Loucy (cell line): ENCODE measurements around the gene SSBP3.

Source experiments
- H2AFZ ChIP-seq: fragments of 200-600 bp; sonication (generic); 2 replicates; pipeline ENCODE4 v1.6.0; 2016; ENCODE audit warnings: antibody characterized with exemption, mild to moderate bottlenecking, low read length, moderate library complexity
- H3F3A ChIP-seq: fragments of 200-600 bp; 2 replicates; pipeline ENCODE4 v1.6.0; 2016; ENCODE audit warnings: antibody characterized with exemption, low read depth, mild to moderate bottlenecking
- H3K27me3 ChIP-seq: fragments of 200-600 bp; sonication (generic); 2 replicates; pipeline ENCODE4 v1.6.1; 2014; ENCODE audit warnings: low read length, mild to moderate bottlenecking; ENCODE audit not compliant: insufficient read depth, poor library complexity, severe bottlenecking
- H3K36me3 ChIP-seq: fragments of 200-600 bp; sonication (generic); 2 replicates; pipeline ENCODE4 v1.6.1; 2016; ENCODE audit warnings: low read length; ENCODE audit not compliant: insufficient read depth
- H3K4me1 ChIP-seq: fragments of 200-600 bp; sonication (generic); 2 replicates; pipeline ENCODE4 v1.5.1; 2014; ENCODE audit warnings: low read length, mild to moderate bottlenecking; ENCODE audit not compliant: insufficient read depth, poor library complexity, severe bottlenecking
- H3K4me2 ChIP-seq: fragments of 200-600 bp; sonication (generic); 2 replicates; pipeline ENCODE4 v1.6.0; 2014; ENCODE audit warnings: antibody characterized with exemption, low read length, low read depth, mild to moderate bottlenecking; ENCODE audit not compliant: poor library complexity, severe bottlenecking
- H3K4me3 ChIP-seq: fragments of 200-600 bp; sonication (generic); 2 replicates; pipeline ENCODE4 v1.5.1; 2014; ENCODE audit warnings: low read length, mild to moderate bottlenecking, mixed read lengths; ENCODE audit not compliant: poor library complexity, severe bottlenecking
- H3K79me2 ChIP-seq: fragments of 200-600 bp; sonication (generic); 2 replicates; pipeline ENCODE4 v1.6.1; 2014; ENCODE audit warnings: low read length; ENCODE audit not compliant: insufficient read depth
- H3K9ac ChIP-seq: fragments of 200-600 bp; sonication (generic); 2 replicates; pipeline ENCODE4 v1.6.0; 2014; ENCODE audit warnings: mild to moderate bottlenecking, low read depth, low read length, moderate library complexity; ENCODE audit not compliant: poor library complexity, severe bottlenecking
- H3K9me2 ChIP-seq: fragments of 200-600 bp; sonication (generic); replicated peaks from 2 replicates; pipeline ENCODE4 v1.6.1; 2016; ENCODE audit warnings: low read depth, low read length, mixed read lengths
- H3K9me3 ChIP-seq: fragments of 200-600 bp; sonication (generic); 2 replicates; pipeline ENCODE4 v1.6.1; 2014; ENCODE audit warnings: mild to moderate bottlenecking, antibody characterized with exemption, low read length, low read depth; ENCODE audit not compliant: insufficient read depth
- H4K20me1 ChIP-seq: fragments of 200-600 bp; sonication (generic); 2 replicates; pipeline ENCODE4 v1.6.0; 2014; ENCODE audit warnings: antibody characterized with exemption, low read length, mild to moderate bottlenecking; ENCODE audit not compliant: insufficient read depth, poor library complexity, severe bottlenecking
- CTCF ChIP-seq: fragments of 200-600 bp; sonication (generic); conservative IDR thresholded peaks from 2 replicates; pipeline ENCODE4 v1.5.1; 2014; ENCODE audit warnings: mild to moderate bottlenecking, antibody characterized with exemption, low read length
- EZH2phosphoT487 ChIP-seq: fragments of 200-600 bp; IDR thresholded peaks from 2 replicates; pipeline ENCODE4 v1.6.1; 2018; ENCODE audit warnings: antibody characterized with exemption, mild to moderate bottlenecking, moderate library complexity, borderline replicate concordance

SSBP3 gene

GRCh38 chr1:54417123-54417522, 10.9 kb upstream of the SSBP3 start:
- H3K4me1 ChIP-seq, result peaks cover 6% of the 10 kb centered on the region
- H3K9me2 ChIP-seq, result no peaks in the 10 kb centered on the region
- TF ChIP-seq CTCF, result no peak
- TF ChIP-seq EZH2phosphoT487, result no peak
- no peaks in the 10 kb centered on the region for H3F3A ChIP-seq
- H3K4me3 ChIP-seq, result no peak overlapping the region
- H3K9me3 ChIP-seq, result no peaks in the 10 kb centered on the region
- no peak overlapping the region for H3K4me2 ChIP-seq
- no peaks in the 10 kb centered on the region for H3K36me3 ChIP-seq
- no peaks in the 10 kb centered on the region for H3K27me3 ChIP-seq
- no peaks in the 10 kb centered on the region for H3K79me2 ChIP-seq
- H4K20me1 ChIP-seq, result no peaks in the 10 kb centered on the region
- no peak overlapping the region for H3K9ac ChIP-seq
- H2AFZ ChIP-seq, result peak overlapping the region; percentile 16; the same call in 1 of the 2 replicates

GRCh38 chr1:54416435-54416834, 10.2 kb upstream of the SSBP3 start:
- Histone ChIP-seq H3K36me3 (no peaks in the 10 kb centered on the region), H3K9me3 (no peaks in the 10 kb centered on the region), H3K27me3 (no peaks in the 10 kb centered on the region), H3K79me2 (no peaks in the 10 kb centered on the region), H2AFZ (no peak overlapping the region; the same call in 1 of the 2 replicates), H3K9me2 (no peaks in the 10 kb centered on the region), H3K9ac (no peak overlapping the region), H3K4me1 (peaks cover 6% of the 10 kb centered on the region), H3K4me3 (no peak overlapping the region), H3K4me2 (no peak overlapping the region), H4K20me1 (no peaks in the 10 kb centered on the region), H3F3A (no peaks in the 10 kb centered on the region)
- TF ChIP-seq EZH2phosphoT487, result no peak
- no peak for TF ChIP-seq CTCF

GRCh38 chr1:54415991-54416390, 9.8 kb upstream of the SSBP3 start:
- Histone ChIP-seq H4K20me1 (no peaks in the 10 kb centered on the region), H3K36me3 (no peaks in the 10 kb centered on the region), H3K9me3 (no peaks in the 10 kb centered on the region), H3K9ac (no peak overlapping the region), H3K9me2 (no peaks in the 10 kb centered on the region), H3F3A (no peaks in the 10 kb centered on the region), H3K27me3 (no peaks in the 10 kb centered on the region), H3K4me2 (no peak overlapping the region), H3K4me1 (peaks cover 6% of the 10 kb centered on the region), H3K79me2 (no peaks in the 10 kb centered on the region), H3K4me3 (no peak overlapping the region), H2AFZ (no peak overlapping the region)
- no peak for TF ChIP-seq CTCF
- no peak for TF ChIP-seq EZH2phosphoT487
